Calu3 (cell line): ENCODE results near the gene CLEC17A. TPM values are rescaled to one million over a fixed set of nuclear protein-coding genes. Genes with fewer than 3 reads are reported as not detected.

ENCODE experiments used
- BruUV-seq: library from RNA; stranded (reverse); fragments of 400-500 nt; replicated peaks from 2 replicates; lab custom pipeline; 2021; lab: Mats Ljungman, UMichigan
- CTCF ChIA-PET: fragments of 300-600 bp; sonication (Branson Sonifier 250); formaldehyde crosslinking; loops from one replicate; lab custom pipeline; 2022; ENCODE audit warnings: antibody characterized with exemption; lab: Charles Lee
- DNase-seq: peaks from one replicate; pipeline ENCODE4 v3.0.0; 2022
- H3K27ac Mint-ChIP-seq: one replicate; pipeline ENCODE4 v1.8.0; 2022; ENCODE audit warnings: mixed read lengths; ENCODE audit not compliant: unreplicated experiment
- H3K27me3 Mint-ChIP-seq: one replicate; pipeline ENCODE4 v1.8.0; 2022; ENCODE audit warnings: mixed read lengths; ENCODE audit not compliant: unreplicated experiment
- H3K36me3 Mint-ChIP-seq: one replicate; pipeline ENCODE4 v1.8.0; 2022; ENCODE audit warnings: mild to moderate bottlenecking, moderate library complexity, mixed read lengths; ENCODE audit not compliant: insufficient read depth, unreplicated experiment
- H3K4me1 Mint-ChIP-seq: one replicate; pipeline ENCODE4 v1.8.0; 2022; ENCODE audit warnings: mild to moderate bottlenecking, low read depth, mixed read lengths; ENCODE audit not compliant: unreplicated experiment
- H3K4me3 Mint-ChIP-seq: one replicate; pipeline ENCODE4 v1.8.0; 2022; ENCODE audit warnings: mild to moderate bottlenecking, low read depth, moderate library complexity, mixed read lengths; ENCODE audit not compliant: unreplicated experiment
- H3K9me3 Mint-ChIP-seq: one replicate; pipeline ENCODE4 v1.8.0; 2022; ENCODE audit warnings: low read depth, mixed read lengths; ENCODE audit not compliant: unreplicated experiment
- CTCF ChIP-seq: fragments of 200-600 bp; IDR thresholded peaks from one replicate; pipeline ENCODE4 v1.8.0; 2022; ENCODE audit warnings: antibody characterized with exemption; ENCODE audit not compliant: unreplicated experiment
- intact Hi-C: fragments of 100-400 bp; cut with micrococcal nuclease; formaldehyde crosslinking; loops from one replicate; pipeline ENCODE4 v1.10.0; 2022; ENCODE audit not compliant: unreplicated experiment
- total RNA-seq: library from RNA; stranded (reverse); gene quantifications from 2 replicates; pipeline ENCODE4 v1.2.3, GENCODE V29; 2022

Gene CLEC17A
- total RNA-seq, 1 experiment from 2014 or later = not detected

GRCh38 chr19:14542711-14543328 lies 40.1 kb upstream of the CLEC17A start:
- no TSS peak for BruUV-seq
- no peak overlapping the region for H3K4me3 Mint-ChIP-seq

GRCh38 chr19:14544047-14544446 lies 38.8 kb upstream of the CLEC17A start:
- H3K9me3 Mint-ChIP-seq = no peaks in the 10 kb centered on the region
- no TSS peak for BruUV-seq
- H3K27me3 Mint-ChIP-seq = no peaks in the 10 kb centered on the region
- H3K36me3 Mint-ChIP-seq = peaks cover 4% of the 10 kb centered on the region
- no peak overlapping the region for H3K27ac Mint-ChIP-seq
- no peak for TF ChIP-seq CTCF
- intact Hi-C loops = no loop called here
- no peak for DNase-seq
- CTCF ChIA-PET = no interaction called here
- H3K4me3 Mint-ChIP-seq = no peak overlapping the region
- no peaks in the 10 kb centered on the region for H3K4me1 Mint-ChIP-seq

More at GRCh38 chr19:14542711-14543328, 40.1 kb upstream of the CLEC17A start:
- Mint-ChIP-seq H3K4me1 (no peaks in the 10 kb centered on the region), H3K9me3 (no peaks in the 10 kb centered on the region), H3K36me3 (no peaks in the 10 kb centered on the region), H3K27ac (no peak overlapping the region), H3K27me3 (no peaks in the 10 kb centered on the region)
- DNase-seq = no peak
- CTCF ChIA-PET = interaction anchor here (0.7 kb wide), 2 partner anchors 37 to 661 kb away, joined by 3 to 4 read pairs; no protein-coding TSS in a partner anchor
- TF ChIP-seq CTCF = no peak
- intact Hi-C loops = no loop called here

- Mint-ChIP-seq H3K9me3 (no peaks in the 10 kb centered on the region), H3K4me1 (peaks cover 6% of the 10 kb centered on the region), H3K27ac (no peak overlapping the region), H3K27me3 (no peaks in the 10 kb centered on the region), H3K36me3 (peaks cover 4% of the 10 kb centered on the region), H3K4me3 (no peak overlapping the region)
- TF ChIP-seq CTCF = no peak
- intact Hi-C loops = no loop called here
- no peak for DNase-seq
- CTCF ChIA-PET = no interaction called here
- BruUV-seq = no TSS peak
Observed at GRCh38 chr19:14544977-14545715, 37.7 kb upstream of the CLEC17A start.

- intact Hi-C loops = no loop called here
- Mint-ChIP-seq H3K27me3 (no peaks in the 10 kb centered on the region), H3K9me3 (no peaks in the 10 kb centered on the region), H3K4me1 (peaks cover 12% of the 10 kb centered on the region), H3K4me3 (no peak overlapping the region), H3K27ac (no peak overlapping the region), H3K36me3 (peaks cover 4% of the 10 kb centered on the region)
- no peak for TF ChIP-seq CTCF
- DNase-seq = no peak
- CTCF ChIA-PET = no interaction called here
- BruUV-seq = no TSS peak
Observed at GRCh38 chr19:14545716-14546082, 37.2 kb upstream of the CLEC17A start.
